A549 (cell line): ENCODE data around the gene IL3RA. TPM values are rescaled to one million over a fixed set of nuclear protein-coding genes. Genes with fewer than 3 reads are reported as not detected.
"Not testable (repeated sequence)": the region's sequence is repeated elsewhere in the genome, so short reads cannot be mapped to it uniquely, and the experiment has no call there.

ENCODE experiments used
- ATAC-seq, 2 experiments: fragments of 200-7000 bp in 1 of 2; fragments of >200 bp in 1 of 2; cut with Nextera tagmentation in 1 of 2; cut with Tn5 transposase in 1 of 2; 3 replicates each; pipeline versions ENCODE4 v1.8.0 to v1.9.1; 2018 to 2020; ENCODE audit warnings: mild to moderate bottlenecking in 1 of 2, moderate library complexity in 1 of 2
- CTCF ChIA-PET: fragments of 300-600 bp; sonication (Branson Sonifier 250); formaldehyde crosslinking; extraction: SDS; loops from one replicate; lab custom pipeline; 2021; ENCODE audit warnings: antibody characterized with exemption, inconsistent platforms; lab: Yijun Ruan, JAX
- POLR2A ChIA-PET: fragments of 350-600 bp; formaldehyde crosslinking; extraction: SDS; loops from one replicate; lab custom pipeline; 2021; ENCODE audit warnings: antibody characterized with exemption, inconsistent platforms; lab: Yijun Ruan, JAX
- DNase-seq, 2 experiments: peaks; one replicate each; pipeline versions ENCODE4 v3.0.0 to v3.0.0-alpha.2; 2011 to 2016; ENCODE audit warnings: low read depth in 1 of 2, low spot score in 1 of 2
- FAIRE-seq: peaks from 2 replicates; lab custom pipeline; 2011; peaks lifted over from hg19 to GRCh38; lab: Jason Lieb, UNC
- H3K27ac ChIP-seq, 2 experiments: fragments of >200 bp; sonication (Bioruptor Twin); formaldehyde crosslinking; 3 replicates each; pipeline ENCODE4 v1.5.1; 2016 to 2017
- H3K4me1 ChIP-seq: fragments of >200 bp; sonication (Bioruptor Twin); formaldehyde crosslinking; 3 replicates; pipeline ENCODE4 v1.6.1; 2016
- H3K4me2 ChIP-seq: fragments of >200 bp; sonication (Bioruptor Twin); formaldehyde crosslinking; 3 replicates; pipeline ENCODE4 v1.6.1; 2016
- H3K4me3 ChIP-seq: fragments of >200 bp; sonication (Bioruptor Twin); formaldehyde crosslinking; 3 replicates; pipeline ENCODE4 v1.5.1; 2016
- H3K9me3 ChIP-seq: fragments of >200 bp; sonication (Bioruptor Twin); formaldehyde crosslinking; 3 replicates; pipeline ENCODE4 v1.6.1; 2016
- CBX2 ChIP-seq: fragments of 200-600 bp; sonication (generic); IDR thresholded peaks from 2 replicates; pipeline ENCODE4 v1.6.1; 2016; ENCODE audit warnings: low read depth, mild to moderate bottlenecking, borderline replicate concordance
- CHD2 ChIP-seq: fragments of 150-350 bp; IDR thresholded peaks from 2 replicates; pipeline ENCODE4 v1.6.1; 2014; ENCODE audit warnings: low read length; ENCODE audit not compliant: partially characterized antibody
- CTCF ChIP-seq: fragments of >200 bp; sonication (Bioruptor Twin); formaldehyde crosslinking; IDR thresholded peaks from 3 replicates; pipeline ENCODE4 v1.5.1; 2016
- ELK1 ChIP-seq: fragments of 150-350 bp; IDR thresholded peaks from 2 replicates; pipeline ENCODE4 v1.6.1; 2014; ENCODE audit warnings: low read depth, mild to moderate bottlenecking, low read length
- EP300 ChIP-seq, 2 experiments: fragments of >200 bp; sonication (Bioruptor Twin); formaldehyde crosslinking; IDR thresholded peaks; 2 replicates in 1 of 2; 3 replicates in 1 of 2; pipeline ENCODE4 v1.6.1; 2016 to 2017
- ESRRA ChIP-seq: fragments of 150-350 bp; IDR thresholded peaks from 2 replicates; pipeline ENCODE4 v1.6.1; 2014; ENCODE audit warnings: mild to moderate bottlenecking, low read length, borderline replicate concordance
- FOSB ChIP-seq: fragments of 250-450 bp; sonication (Bioruptor Pico); IDR thresholded peaks from 2 replicates; pipeline ENCODE4 v1.5.0; 2020; ENCODE audit warnings: mild to moderate bottlenecking, moderate library complexity
- FOSL2 ChIP-seq, 2 experiments: fragments of 450-650 bp in 1 of 2; fragments of >200 bp in 1 of 2; sonication (Bioruptor Twin) in 1 of 2; formaldehyde crosslinking; IDR thresholded peaks; 2 replicates each; pipeline versions ENCODE4 v1.5.0 to v1.6.1; 2016 to 2020; ENCODE audit warnings: mild to moderate bottlenecking in 1 of 2, moderate library complexity in 1 of 2
- HDAC2 ChIP-seq: fragments of 200-600 bp; sonication (generic); IDR thresholded peaks from 2 replicates; pipeline ENCODE4 v1.6.1; 2016
- HES2 ChIP-seq: fragments of >200 bp; sonication (Bioruptor Twin); formaldehyde crosslinking; IDR thresholded peaks from 2 replicates; pipeline ENCODE4 v1.6.1; 2016
- MAFK ChIP-seq: fragments of 450-650 bp; IDR thresholded peaks from 2 replicates; pipeline ENCODE4 v1.6.1; 2014; ENCODE audit not compliant: partially characterized antibody
- MAZ ChIP-seq: fragments of 150-350 bp; IDR thresholded peaks from 2 replicates; pipeline ENCODE4 v1.6.1; 2014; ENCODE audit warnings: antibody characterized with exemption, low read depth, low read length, borderline replicate concordance
- NFE2L2 ChIP-seq: fragments of 150-350 bp; conservative IDR thresholded peaks from 2 replicates; pipeline ENCODE4 v1.6.1; 2014; ENCODE audit warnings: low read length
- PHF8 ChIP-seq: fragments of 200-600 bp; sonication (generic); IDR thresholded peaks from 2 replicates; pipeline ENCODE4 v1.6.1; 2016; ENCODE audit warnings: low read depth, mild to moderate bottlenecking, antibody characterized with exemption, moderate library complexity, borderline replicate concordance
- POLR2A ChIP-seq: IDR thresholded peaks from 2 replicates; pipeline ENCODE4 v1.6.1; 2012; ENCODE audit warnings: mild to moderate bottlenecking, low read length
- SMC3 ChIP-seq: fragments of >200 bp; sonication (Bioruptor Twin); formaldehyde crosslinking; IDR thresholded peaks from 3 replicates; pipeline ENCODE4 v1.6.1; 2018; ENCODE audit warnings: inconsistent platforms
- ZNF302 ChIP-seq: fragments of 250-450 bp; sonication (Bioruptor Pico); IDR thresholded peaks from 2 replicates; pipeline ENCODE4 v1.9.0; 2021; ENCODE audit warnings: inconsistent platforms, mild to moderate bottlenecking, moderate library complexity
- WGBS: methylation state at CpG from one replicate; pipeline ENCODE4 v1.1.6; 2017; ENCODE audit errors: missing lambda C conversion rate; 5-methylcytosine and 5-hydroxymethylcytosine counted together
- polyA plus RNA-seq, 4 experiments: library from polyadenylated mRNA; depleted of rRNA in 3 of 4; stranded (reverse); fragments of >200 nt; fragmentation: RNase III in 1 of 4; extraction: RNeasy Plus Mini Kit Qiagen cat#74134 plus additional on column Dnase treatment in 1 of 4; gene quantifications; 2 replicates in 3 of 4; 3 replicates in 1 of 4; pipeline ENCODE4 v1.2.3, GENCODE V29; 2011 to 2017

The IL3RA gene
- polyA plus RNA-seq, 2 of the 4 experiments (the other 2 are of a cell fraction) = 0.31 TPM; not detected in 1

- Histone ChIP-seq H3K9me3 (no peaks in the 10 kb centered on the region), H3K27ac (no peak overlapping the region), H3K4me3 (no peak overlapping the region), H3K4me2 (no peak overlapping the region), H3K4me1 (no peaks in the 10 kb centered on the region)
- ATAC-seq (no peak), DNase-seq (no peak), FAIRE-seq (no peak)
- TF ChIP-seq NFE2L2 (peak; percentile 49), PHF8 (no peak), HES2 (no peak)
- ChIA-PET POLR2A (no interaction called here), CTCF (no interaction called here)
- WGBS = 78% methylated on average over 10 of the region's 10 CpGs
These were observed 28.8 kb upstream of the IL3RA start for GRCh38 chrX:1307626-1308340.

GRCh38 chrX:1308476-1308875, 28.1 kb upstream of the IL3RA start:
- CTCF ChIA-PET = no interaction called here

GRCh38 chrX:1308917-1309316, 27.7 kb upstream of the IL3RA start:
- H3K4me2 ChIP-seq, DNase-seq, CTCF ChIA-PET, H3K9me3 ChIP-seq, POLR2A ChIA-PET, H3K4me1 ChIP-seq, ATAC-seq, H3K27ac ChIP-seq, H3K4me3 ChIP-seq, FAIRE-seq: not testable (repeated sequence)
- WGBS = 75% methylated on average over 12 of the region's 12 CpGs

More at GRCh38 chrX:1308476-1308875, 28.1 kb upstream of the IL3RA start:
- TF ChIP-seq POLR2A = no peak
- TF ChIP-seq ZNF302 (CRISPR knock-in tag) = no peak
- no peak for TF ChIP-seq ESRRA
- no peak for TF ChIP-seq CTCF
- no peak for TF ChIP-seq HDAC2
- TF ChIP-seq MAFK = no peak
- TF ChIP-seq NFE2L2 = no peak
- TF ChIP-seq ELK1 = no peak
- TF ChIP-seq CHD2 = no peak
- TF ChIP-seq SMC3 = no peak
- no peak for TF ChIP-seq FOSL2 (IDR thresholded peaks at IDR 0.05)
- no peak for TF ChIP-seq FOSL2 (CRISPR knock-in tag; IDR thresholded peaks at IDR 0.05)
- TF ChIP-seq CBX2 = no peak
- no peak for TF ChIP-seq EP300 (IDR thresholded peaks at IDR 0.05)
- TF ChIP-seq FOSB (CRISPR knock-in tag) = no peak
- TF ChIP-seq MAZ = no peak
- TF ChIP-seq, all 56 proteins: peak for 0
- H3K27ac ChIP-seq = no peak overlapping the region
- no peak overlapping the region for H3K4me2 ChIP-seq
- ATAC-seq = no peak
- no peak for FAIRE-seq
- WGBS = 65% methylated on average over 3 of the region's 8 CpGs
- H3K4me3 ChIP-seq = no peak overlapping the region
- H3K9me3 ChIP-seq = no peaks in the 10 kb centered on the region
- no peak for DNase-seq
- H3K4me1 ChIP-seq = no peaks in the 10 kb centered on the region
- POLR2A ChIA-PET = no interaction called here
